Activated CD4-positive, alpha-beta T cell treated with anti-CD3 and anti-CD28 coated beads for 36 hours (primary cell): ENCODE results near the gene TBC1D1. TPM values are rescaled to one million over a fixed set of nuclear protein-coding genes. Genes with fewer than 3 reads are reported as not detected.

Experiments
- ATAC-seq: fragments of 200-7000 bp; cut with Tn5 transposase; one replicate; pipeline ENCODE4 v1.10.0; 2021; ENCODE audit warnings: mild to moderate bottlenecking, moderate library complexity
- CTCF ChIA-PET: fragments of 350-600 bp; sonication (Branson Sonifier 250); formaldehyde crosslinking; loops from one replicate; lab custom pipeline; 2021; ENCODE audit warnings: antibody characterized with exemption; lab: Charles Lee
- POLR2A ChIA-PET: fragments of 350-600 bp; sonication (Branson Sonifier 250); formaldehyde crosslinking; loops from one replicate; lab custom pipeline; 2021; ENCODE audit warnings: antibody characterized with exemption, inconsistent platforms; lab: Charles Lee
- DNase-seq: peaks from one replicate; pipeline ENCODE4 v3.0.0-alpha.2; 2020
- H3K27ac Mint-ChIP-seq: one replicate; pipeline ENCODE4 v1.8.0; 2021; ENCODE audit warnings: mixed read lengths
- H3K27me3 Mint-ChIP-seq: one replicate; pipeline ENCODE4 v1.8.0; 2021; ENCODE audit warnings: mixed read lengths
- H3K36me3 Mint-ChIP-seq: one replicate; pipeline ENCODE4 v1.8.0; 2021; ENCODE audit warnings: low read depth, mixed read lengths
- H3K4me1 Mint-ChIP-seq: one replicate; pipeline ENCODE4 v1.8.0; 2021; ENCODE audit warnings: mixed read lengths
- H3K4me3 Mint-ChIP-seq: one replicate; pipeline ENCODE4 v1.8.0; 2021; ENCODE audit warnings: mild to moderate bottlenecking, moderate library complexity, mixed read lengths
- H3K9me3 Mint-ChIP-seq: one replicate; pipeline ENCODE4 v1.8.0; 2021; ENCODE audit warnings: low read depth, mixed read lengths
- intact Hi-C, 2 experiments: fragments of 100-400 bp; cut with DNase I in 1 of 2; cut with micrococcal nuclease in 1 of 2; formaldehyde crosslinking; loops; one replicate each; pipeline versions ENCODE4 v1.14.2 to v1.15.1; 2022 to 2024; cut with DNase I, micrococcal nuclease
- total RNA-seq, 2 experiments: library from RNA; stranded (reverse); gene quantifications; one replicate each; pipeline ENCODE4 v1.2.3, GENCODE V29; 2021

The TBC1D1 gene
- total RNA-seq, 2 experiments from 2014 or later, result 60.8 to 71.8 TPM

DNA sequence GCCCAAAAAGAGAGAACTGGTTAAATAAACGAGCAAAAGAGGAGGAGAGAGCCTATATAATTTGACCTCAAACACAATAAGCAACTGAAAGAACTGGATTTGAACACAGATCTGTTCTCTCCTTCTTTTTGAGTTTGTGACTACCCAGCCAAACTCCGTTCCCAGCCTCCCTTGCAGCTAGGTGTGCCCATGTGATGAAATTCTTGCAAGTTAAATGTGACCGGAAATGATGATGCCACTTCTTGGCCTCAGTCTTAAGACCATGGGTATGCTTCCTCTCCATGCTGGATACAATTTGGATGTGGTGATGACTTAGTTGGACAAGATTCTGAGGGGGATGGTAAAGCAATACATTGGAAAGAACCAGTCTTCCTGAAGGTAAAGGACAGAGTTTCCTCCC, 273.5 kb downstream of the TBC1D1 start:
- Mint-ChIP-seq H3K27me3 (no peaks in the 10 kb centered on the region), H3K9me3 (peaks cover 17% of the 10 kb centered on the region), H3K27ac (peak overlapping the region; percentile 85), H3K4me1 (peaks cover 68% of the 10 kb centered on the region), H3K36me3 (peaks cover 15% of the 10 kb centered on the region), H3K4me3 (no peak overlapping the region)
- intact Hi-C loops, result loop anchor here (5.0 to 10.0 kb wide), 4 partner anchors 102 to 1188 kb away; partner anchors contain the start of gene TMEM156 (in 1 of the 2)
- no peak for ATAC-seq
- ChIA-PET POLR2A (interaction anchor here (0.5 kb wide), 1 partner anchor 679 kb away, joined by 4 read pairs; no protein-coding TSS in a partner anchor), CTCF (interaction anchor here (1.1 kb wide), 1 partner anchor 13 kb away, joined by 3 read pairs; no protein-coding TSS in a partner anchor)
- no peak for DNase-seq

DNA sequence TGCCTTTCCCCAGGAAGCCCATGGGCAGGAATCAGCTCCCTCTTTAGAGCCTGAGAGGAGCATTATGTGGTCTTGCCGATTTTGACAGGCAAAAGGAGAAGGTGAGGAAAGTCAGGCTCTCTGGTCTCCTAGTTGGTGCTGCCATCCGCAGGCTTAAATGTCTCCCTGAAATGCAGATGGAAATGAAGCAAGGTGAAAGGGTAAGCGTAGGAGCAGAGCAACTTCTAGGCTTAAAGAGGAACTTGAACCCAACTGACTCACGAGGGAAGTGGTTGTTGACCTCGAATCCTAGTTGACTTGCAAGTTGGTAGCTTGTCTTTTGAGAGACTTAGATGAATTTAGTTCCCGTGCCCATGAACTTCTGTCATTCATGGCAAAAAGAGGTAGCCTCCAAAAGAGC, 275.2 kb downstream of the TBC1D1 start:
- H3K9me3 Mint-ChIP-seq, result peaks cover 17% of the 10 kb centered on the region
- peaks cover 56% of the 10 kb centered on the region for H3K4me1 Mint-ChIP-seq
- DNase-seq (no peak), ATAC-seq (no peak)
- intact Hi-C loops, result loop anchor here in 1 of 2 experiments (10.0 kb wide), 2 partner anchors 789 to 869 kb away; partner anchors contain the start of gene TMEM156
- no peaks in the 10 kb centered on the region for H3K27me3 Mint-ChIP-seq
- H3K36me3 Mint-ChIP-seq, result peaks cover 15% of the 10 kb centered on the region
- ChIA-PET CTCF (interaction anchor here (0.6 to 1.5 kb wide), 5 partner anchors 9 to 527 kb away, joined by 3 to 4 read pairs (median 3); no protein-coding TSS in a partner anchor), POLR2A (no interaction called here)
- H3K27ac Mint-ChIP-seq, result no peak overlapping the region
- H3K4me3 Mint-ChIP-seq, result no peak overlapping the region

DNA sequence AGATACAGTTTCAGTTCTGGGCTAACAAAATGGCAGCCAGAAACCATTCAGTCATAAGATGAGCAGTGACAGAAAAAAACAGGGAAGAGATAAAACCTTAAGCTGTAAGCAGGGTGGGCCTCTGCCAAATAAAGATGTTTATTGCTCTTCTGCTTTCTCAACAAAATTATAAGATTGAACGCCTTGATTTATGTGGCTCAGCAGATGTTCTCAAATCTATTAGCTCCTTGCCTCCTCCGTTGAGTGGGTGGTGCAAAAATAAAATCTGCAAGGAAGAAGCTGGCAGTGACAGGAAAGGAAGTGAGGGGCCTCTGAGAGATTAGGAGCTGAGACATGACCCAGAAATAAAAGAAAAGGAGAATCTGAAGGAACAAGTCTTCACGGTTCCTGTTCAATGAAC, 275.9 kb downstream of the TBC1D1 start:
- no peak for ATAC-seq
- peaks cover 50% of the 10 kb centered on the region for H3K4me1 Mint-ChIP-seq
- DNase-seq, result no peak
- peak overlapping the region; percentile 56 for H3K27ac Mint-ChIP-seq
- ChIA-PET CTCF (interaction anchor here (0.7 to 1.5 kb wide), 5 partner anchors 8 to 527 kb away, joined by 3 to 4 read pairs (median 3); no protein-coding TSS in a partner anchor), POLR2A (no interaction called here)
- intact Hi-C loops, result loop anchor here in 1 of 2 experiments (10.0 kb wide), 2 partner anchors 788 to 868 kb away; partner anchors contain the start of gene TMEM156
- peaks cover 17% of the 10 kb centered on the region for H3K9me3 Mint-ChIP-seq
- H3K27me3 Mint-ChIP-seq, result no peaks in the 10 kb centered on the region
- H3K4me3 Mint-ChIP-seq, result no peak overlapping the region
- peaks cover 15% of the 10 kb centered on the region for H3K36me3 Mint-ChIP-seq

DNA sequence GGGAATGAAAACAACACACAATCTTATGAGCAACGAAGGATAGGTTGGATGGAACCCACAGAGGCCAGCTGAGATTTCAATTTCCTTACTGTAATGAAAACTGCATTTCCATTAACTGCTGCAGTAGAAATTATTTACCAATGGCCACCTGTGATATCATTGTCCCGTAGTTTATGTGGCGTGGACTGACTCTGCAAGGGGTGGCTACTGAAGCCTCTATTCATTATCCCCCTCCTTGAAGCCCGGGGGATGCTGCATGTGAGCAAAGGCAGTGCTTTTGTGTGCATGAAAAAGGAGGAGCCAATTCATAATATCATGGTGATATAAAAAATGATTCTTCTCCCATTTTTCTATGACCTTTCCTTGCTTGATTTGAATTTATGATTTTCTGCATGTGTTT, 277.1 kb downstream of the TBC1D1 start:
- intact Hi-C loops, result loop anchor here in 1 of 2 experiments (10.0 kb wide), 2 partner anchors 787 to 867 kb away; partner anchors contain the start of gene TMEM156
- Mint-ChIP-seq H3K4me1 (peaks cover 38% of the 10 kb centered on the region), H3K4me3 (no peak overlapping the region), H3K27ac (no peak overlapping the region), H3K36me3 (peaks cover 15% of the 10 kb centered on the region), H3K9me3 (peaks cover 19% of the 10 kb centered on the region), H3K27me3 (no peaks in the 10 kb centered on the region)
- CTCF ChIA-PET, result interaction anchor here (0.7 to 2.3 kb wide), 3 partner anchors 11 to 355 kb away, joined by 3 to 5 read pairs (median 3); no protein-coding TSS in a partner anchor
- DNase-seq (no peak), ATAC-seq (no peak)
- POLR2A ChIA-PET, result interaction anchor here (0.8 kb wide), 1 partner anchor 36 kb away, joined by 6 read pairs; no protein-coding TSS in a partner anchor

DNA sequence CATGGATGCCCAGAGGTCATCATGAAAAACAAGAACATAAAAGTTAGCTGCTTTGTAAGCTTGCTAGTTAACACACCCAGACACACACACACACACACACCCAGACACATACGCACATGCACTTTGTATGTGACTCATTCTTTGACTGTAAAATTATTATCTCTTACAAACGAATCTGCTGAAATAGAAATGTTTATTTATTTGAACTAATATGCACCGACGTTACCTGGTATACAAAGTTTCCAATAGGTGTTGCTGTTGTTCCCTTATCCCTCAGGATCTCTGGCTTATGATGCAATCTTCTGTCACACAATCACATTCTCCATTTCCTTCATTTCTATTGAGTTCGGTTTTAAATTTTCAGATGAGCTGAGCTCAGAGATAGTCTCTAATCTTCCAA, 278.6 kb downstream of the TBC1D1 start:
- ATAC-seq (no peak), DNase-seq (no peak)
- peaks cover 10% of the 10 kb centered on the region for H3K36me3 Mint-ChIP-seq
- POLR2A ChIA-PET, result interaction anchor here (0.7 kb wide), 1 partner anchor 14 kb away, joined by 3 read pairs; no protein-coding TSS in a partner anchor
- CTCF ChIA-PET, result interaction anchor here (0.6 to 2.3 kb wide), 5 partner anchors 10 to 446 kb away, joined by 3 to 5 read pairs (median 4); no protein-coding TSS in a partner anchor
- H3K9me3 Mint-ChIP-seq, result peaks cover 14% of the 10 kb centered on the region
- no peak overlapping the region for H3K27ac Mint-ChIP-seq
- no peaks in the 10 kb centered on the region for H3K27me3 Mint-ChIP-seq
- peaks cover 33% of the 10 kb centered on the region for H3K4me1 Mint-ChIP-seq
- no peak overlapping the region for H3K4me3 Mint-ChIP-seq
- intact Hi-C loops, result loop anchor here in 1 of 2 experiments (10.0 kb wide), 2 partner anchors 785 to 865 kb away; partner anchors contain the start of gene TMEM156

DNA sequence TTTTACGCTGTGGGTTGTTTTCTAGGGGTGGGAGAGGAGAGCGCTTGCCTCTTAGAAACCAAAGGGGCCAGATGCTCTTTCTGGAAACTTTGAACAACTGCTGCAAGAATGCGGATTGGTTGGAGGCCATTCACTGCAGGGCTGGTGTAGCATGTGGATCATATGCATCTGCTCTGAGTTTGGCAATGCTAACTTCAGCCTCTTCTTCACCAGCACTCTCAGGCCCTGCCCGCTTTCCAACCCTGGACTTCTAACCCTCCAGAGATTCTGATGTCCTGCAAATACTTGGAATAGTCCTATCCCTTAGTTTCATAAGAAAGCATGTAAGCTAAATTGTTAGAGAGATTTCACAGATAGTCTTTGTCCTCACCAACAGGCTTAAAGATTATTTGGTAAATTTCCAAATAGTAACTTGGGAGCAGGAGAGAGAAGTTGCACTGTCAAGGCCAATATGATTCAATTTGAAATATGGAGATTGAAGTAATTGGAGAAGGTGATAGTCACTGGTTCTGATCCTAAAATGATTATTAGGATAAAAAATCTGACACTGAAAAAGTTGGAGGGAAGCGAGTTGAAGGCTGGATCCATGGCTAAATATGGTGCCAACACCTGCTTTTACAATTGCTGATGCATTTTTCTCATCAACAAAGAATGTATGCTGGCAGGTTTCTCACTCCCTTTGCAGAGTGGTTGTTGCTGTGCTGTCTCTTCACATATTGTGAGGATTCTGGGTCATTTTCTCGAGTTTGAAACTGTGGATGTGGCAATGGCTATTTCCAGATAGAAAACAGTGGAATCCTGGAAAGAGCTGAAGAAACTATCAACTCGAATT, 279.7 kb downstream of the TBC1D1 start:
- peaks cover 37% of the 10 kb centered on the region for H3K4me1 Mint-ChIP-seq
- CTCF ChIA-PET, result interaction anchor here (0.8 to 2.3 kb wide), 4 partner anchors 9 to 445 kb away, joined by 3 to 5 read pairs (median 4); no protein-coding TSS in a partner anchor

DNA sequence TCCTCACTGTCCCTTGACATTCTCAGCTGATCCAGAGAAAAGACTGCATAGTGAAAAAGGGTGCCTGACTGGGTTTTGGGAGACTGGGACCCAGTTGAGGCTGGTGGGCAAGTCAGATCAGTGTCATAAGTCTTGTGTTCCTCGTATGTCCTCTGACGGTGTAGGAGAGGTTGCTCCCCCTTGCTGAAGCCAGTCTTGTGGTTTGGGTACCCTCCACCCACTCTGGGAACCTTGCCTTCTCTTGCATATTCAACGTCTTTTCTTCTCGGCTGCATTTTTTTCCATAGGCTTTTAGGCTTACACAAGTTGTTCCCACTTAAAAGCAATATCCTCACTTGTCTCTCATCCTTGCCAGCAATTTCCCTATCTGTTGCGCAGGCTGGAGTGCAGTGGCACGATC, 281.2 kb downstream of the TBC1D1 start:
- POLR2A ChIA-PET, result no interaction called here
- DNase-seq (no peak), ATAC-seq (no peak)
- intact Hi-C loops, result loop anchor here in 1 of 2 experiments (10.0 kb wide), 1 partner anchor 353 kb away; no protein-coding TSS in a partner anchor
- Mint-ChIP-seq H3K27ac (no peak overlapping the region), H3K27me3 (no peaks in the 10 kb centered on the region), H3K36me3 (no peaks in the 10 kb centered on the region), H3K4me1 (peaks cover 31% of the 10 kb centered on the region), H3K9me3 (peaks cover 2% of the 10 kb centered on the region), H3K4me3 (no peak overlapping the region)
- CTCF ChIA-PET, result interaction anchor here (0.7 kb wide), 1 partner anchor 32 kb away, joined by 5 read pairs; no protein-coding TSS in a partner anchor

More for the DNA sequence above, 279.7 kb downstream of the TBC1D1 start:
- Mint-ChIP-seq H3K4me3 (no peak overlapping the region), H3K9me3 (peaks cover 8% of the 10 kb centered on the region), H3K27me3 (no peaks in the 10 kb centered on the region), H3K36me3 (peaks cover 5% of the 10 kb centered on the region), H3K27ac (no peak overlapping the region)
- POLR2A ChIA-PET, result no interaction called here
- intact Hi-C loops, result loop anchor here in 1 of 2 experiments (10.0 kb wide), 1 partner anchor 354 kb away; no protein-coding TSS in a partner anchor
- no peak for ATAC-seq
- no peak for DNase-seq

DNA sequence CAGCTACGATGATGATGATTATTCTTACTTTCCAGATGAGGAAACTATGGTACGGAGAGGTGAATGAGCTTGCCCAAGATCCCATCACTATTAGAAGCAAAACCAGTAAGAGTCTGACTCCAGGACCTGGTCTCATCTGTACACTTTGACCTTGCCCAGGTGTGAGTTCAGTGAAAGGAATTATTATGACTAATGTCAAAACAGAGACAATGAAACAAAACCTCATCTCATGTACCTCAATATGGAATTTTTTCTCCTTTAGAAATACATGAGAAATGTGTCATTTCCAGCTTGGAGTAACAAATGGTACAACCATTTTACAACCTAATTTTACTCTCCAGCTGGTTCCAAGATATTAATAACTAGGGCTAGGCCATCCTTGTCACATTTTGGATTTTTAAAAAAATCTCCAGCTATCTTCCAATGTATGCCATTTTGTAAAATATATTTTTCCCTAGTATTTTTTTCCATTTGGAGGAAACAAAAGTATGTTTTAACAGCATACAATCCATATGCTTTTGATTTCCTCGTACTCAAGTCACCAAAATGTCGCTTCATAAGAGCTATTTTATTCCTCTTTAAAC, 283.1 kb downstream of the TBC1D1 start:
- ATAC-seq (no peak), DNase-seq (no peak)
- peaks cover 45% of the 10 kb centered on the region for H3K4me1 Mint-ChIP-seq
- no peak overlapping the region for H3K4me3 Mint-ChIP-seq
- POLR2A ChIA-PET, result no interaction called here
- H3K27ac Mint-ChIP-seq, result no peak overlapping the region
- H3K36me3 Mint-ChIP-seq, result no peaks in the 10 kb centered on the region
- H3K27me3 Mint-ChIP-seq, result peaks cover 2% of the 10 kb centered on the region
- CTCF ChIA-PET, result interaction anchor here (0.6 to 3.4 kb wide), 16 partner anchors 8 to 1404 kb away, joined by 3 to 10 read pairs (median 4); no protein-coding TSS in a partner anchor
- H3K9me3 Mint-ChIP-seq, result peaks cover 2% of the 10 kb centered on the region
- intact Hi-C loops, result loop anchor here in 1 of 2 experiments (10.0 kb wide), 1 partner anchor 351 kb away; no protein-coding TSS in a partner anchor

DNA sequence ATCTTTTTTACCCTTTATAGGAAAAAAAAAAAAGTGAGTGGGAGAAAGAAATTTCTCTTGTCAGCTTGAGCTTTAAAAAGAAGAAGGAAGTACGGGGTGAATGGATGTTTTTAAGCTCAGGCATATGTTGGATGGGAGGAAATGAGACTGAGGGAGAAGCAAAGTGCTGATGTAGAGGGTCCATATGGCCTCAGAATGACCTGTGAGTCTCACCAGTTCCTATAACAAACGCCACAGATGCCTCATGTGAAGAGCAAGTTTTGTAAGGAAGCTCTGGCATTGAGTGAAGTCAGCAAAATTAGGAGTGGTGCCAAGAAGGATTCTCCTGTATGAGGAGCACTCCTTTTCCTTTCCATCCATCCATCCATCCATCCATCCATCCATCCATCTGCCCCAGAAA, 283.9 kb downstream of the TBC1D1 start:
- ChIA-PET POLR2A (no interaction called here), CTCF (interaction anchor here (0.6 to 3.4 kb wide), 16 partner anchors 9 to 686 kb away, joined by 3 to 10 read pairs (median 5); no protein-coding TSS in a partner anchor)
- H3K9me3 Mint-ChIP-seq, result peaks cover 2% of the 10 kb centered on the region
- no peaks in the 10 kb centered on the region for H3K36me3 Mint-ChIP-seq
- intact Hi-C loops, result loop anchor here (5.0 to 10.0 kb wide), 3 partner anchors 42 to 682 kb away; partner anchors contain the start of gene TLR6 (in 1 of the 2)
- ATAC-seq (no peak), DNase-seq (no peak)
- H3K27me3 Mint-ChIP-seq, result peaks cover 2% of the 10 kb centered on the region
- H3K4me3 Mint-ChIP-seq, result no peak overlapping the region
- H3K4me1 Mint-ChIP-seq, result peaks cover 50% of the 10 kb centered on the region
- H3K27ac Mint-ChIP-seq, result no peak overlapping the region

DNA sequence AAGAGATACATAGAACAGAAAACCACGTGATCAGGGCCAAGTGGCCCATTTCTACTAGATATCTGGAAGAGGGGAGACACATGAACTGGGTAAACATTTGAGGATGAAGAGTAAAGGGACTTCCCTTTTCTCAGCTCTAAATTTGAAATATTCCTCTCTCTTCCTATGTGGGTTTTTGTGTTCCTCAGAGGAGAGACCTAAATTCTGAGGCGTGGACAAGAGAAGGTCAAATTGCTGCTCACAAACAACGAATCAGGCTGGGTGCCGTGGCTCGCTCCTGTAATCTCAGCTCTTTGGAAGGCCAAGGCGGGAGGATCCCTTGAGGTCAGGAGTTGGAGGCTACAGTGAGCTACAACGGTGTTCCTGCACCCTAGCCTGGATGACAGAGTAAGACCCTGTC, 285.3 kb downstream of the TBC1D1 start:
- Mint-ChIP-seq H3K4me1 (peaks cover 51% of the 10 kb centered on the region), H3K27me3 (peaks cover 2% of the 10 kb centered on the region), H3K27ac (no peak overlapping the region), H3K9me3 (peaks cover 2% of the 10 kb centered on the region), H3K36me3 (no peaks in the 10 kb centered on the region), H3K4me3 (no peak overlapping the region)
- ChIA-PET POLR2A (no interaction called here), CTCF (interaction anchor here (0.7 to 7.8 kb wide), 7 partner anchors 23 to 583 kb away, joined by 3 to 112 read pairs (median 7); no protein-coding TSS in a partner anchor)
- ATAC-seq (no peak), DNase-seq (no peak)
- intact Hi-C loops, result loop anchor here (5.0 to 10.0 kb wide), 3 partner anchors 44 to 681 kb away; partner anchors contain the start of gene TLR6 (in 1 of the 2)
